ENCODE data around the gene CCDC27.

Gene CCDC27

DNA sequence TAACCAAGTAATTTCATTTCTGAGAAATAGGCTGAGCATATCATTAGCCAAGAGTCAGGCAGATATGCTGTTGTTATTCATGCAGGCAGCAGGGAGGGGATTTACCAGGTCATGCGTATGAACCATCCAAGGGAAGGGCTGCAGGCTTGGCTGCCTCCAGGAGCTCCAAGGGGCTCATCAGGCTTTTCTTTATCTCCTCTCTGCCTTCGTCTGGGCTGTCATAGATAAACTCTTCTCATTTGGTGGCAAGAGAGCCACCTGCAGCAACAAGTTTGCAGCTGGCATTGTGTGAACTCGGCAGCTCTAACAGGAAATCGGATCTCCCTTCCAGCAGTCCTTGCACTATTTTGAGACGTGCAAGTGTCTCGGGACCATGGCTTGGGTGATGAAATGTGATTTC lies 7.5 kb downstream of the CCDC27 start:
- no peak for DNase-seq (ENCODE audit: low read depth)

DNA sequence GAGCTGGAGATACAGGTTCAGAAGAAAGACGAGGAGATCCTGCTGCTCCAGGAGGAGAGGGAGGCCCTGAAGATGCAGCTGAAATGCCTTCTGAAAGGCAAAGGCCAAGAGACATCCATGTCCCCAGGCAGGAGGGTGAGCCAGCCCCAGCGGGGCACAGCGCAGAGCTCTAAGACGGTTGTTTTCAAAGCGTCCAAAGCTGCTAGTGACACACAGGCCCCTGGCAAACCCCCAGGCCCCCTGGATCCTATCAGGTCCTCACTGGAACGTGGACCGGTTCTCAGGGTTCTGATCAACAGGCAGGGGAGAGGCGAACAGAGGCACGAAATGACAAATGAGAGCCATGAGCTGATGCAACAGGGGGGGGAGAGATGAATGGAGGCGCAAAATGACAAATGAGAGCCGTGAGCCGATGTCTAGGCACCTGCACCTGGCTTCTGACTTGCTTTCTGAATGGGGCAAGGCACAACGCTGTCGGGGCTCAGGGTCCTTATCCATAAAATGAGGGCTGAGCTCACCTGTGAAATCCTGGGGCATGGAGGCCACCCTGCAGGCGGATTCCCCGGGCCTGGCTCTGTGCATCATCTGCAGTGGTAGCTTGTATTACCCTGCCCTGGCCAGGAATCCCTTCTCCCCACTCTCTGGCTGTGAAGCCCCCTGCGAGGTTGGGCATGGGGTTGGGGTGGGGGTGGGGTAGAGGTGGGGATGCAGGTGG lies 9.2 kb downstream of the CCDC27 start:
- no peak for DNase-seq (ENCODE audit: low read depth)

DNA sequence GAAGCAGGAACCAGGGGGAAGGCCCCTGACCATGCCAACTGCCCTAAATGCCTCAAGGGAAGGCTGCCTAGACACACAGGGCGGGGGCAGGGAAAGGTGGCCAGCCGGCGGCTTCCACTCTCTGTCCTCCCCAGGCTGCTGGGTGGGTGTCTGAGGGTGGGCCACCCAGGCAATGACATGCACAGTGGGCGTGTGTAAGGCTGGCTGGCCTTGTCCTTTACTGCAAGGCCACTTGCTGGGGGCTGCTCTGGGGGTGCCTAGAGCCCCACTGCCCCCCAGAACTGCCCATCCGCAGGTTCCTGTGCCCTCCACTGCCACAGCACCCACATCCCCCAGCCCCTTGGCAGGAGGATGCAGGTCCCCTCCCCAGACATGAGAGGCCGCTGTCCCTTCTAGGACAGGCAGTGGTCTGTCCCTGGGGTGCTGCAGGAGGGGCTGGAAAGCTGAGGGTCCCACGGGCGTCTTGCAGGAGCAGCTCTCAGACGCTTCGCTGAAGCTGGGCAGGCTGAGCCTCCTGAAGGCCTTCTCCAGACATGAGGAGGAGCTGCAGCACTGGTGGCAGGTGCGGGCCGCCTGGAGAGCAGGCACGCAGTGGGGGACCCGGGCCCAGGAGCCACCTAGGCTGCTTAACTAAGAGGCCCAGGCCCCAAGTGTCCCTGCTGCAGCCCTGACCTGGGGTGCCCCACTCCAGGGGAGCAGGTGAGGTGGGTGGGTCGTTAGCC lies 10.1 kb downstream of the CCDC27 start:
- DNase-seq (ENCODE audit: low read depth), result no peak

DNA sequence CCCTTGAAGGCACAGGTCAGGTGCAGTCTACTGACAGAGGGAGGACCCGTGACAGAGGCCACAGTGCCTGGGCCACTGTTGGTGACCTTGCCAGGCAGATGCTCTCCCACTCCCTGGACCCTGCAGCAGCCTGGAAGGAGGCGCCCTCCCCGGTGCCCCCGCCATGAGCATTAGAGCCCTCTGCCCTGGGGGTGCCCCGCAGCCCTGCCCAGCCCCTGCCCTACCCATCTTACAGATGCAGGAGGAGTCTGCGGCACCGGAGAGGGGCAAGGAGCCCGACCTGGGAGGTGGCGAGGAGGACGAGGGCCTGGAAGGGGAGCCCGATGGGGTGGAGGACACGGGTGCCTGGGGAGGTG lies 10.6 kb downstream of the CCDC27 start:
- DNase-seq (ENCODE audit: low read depth), result no peak

DNA sequence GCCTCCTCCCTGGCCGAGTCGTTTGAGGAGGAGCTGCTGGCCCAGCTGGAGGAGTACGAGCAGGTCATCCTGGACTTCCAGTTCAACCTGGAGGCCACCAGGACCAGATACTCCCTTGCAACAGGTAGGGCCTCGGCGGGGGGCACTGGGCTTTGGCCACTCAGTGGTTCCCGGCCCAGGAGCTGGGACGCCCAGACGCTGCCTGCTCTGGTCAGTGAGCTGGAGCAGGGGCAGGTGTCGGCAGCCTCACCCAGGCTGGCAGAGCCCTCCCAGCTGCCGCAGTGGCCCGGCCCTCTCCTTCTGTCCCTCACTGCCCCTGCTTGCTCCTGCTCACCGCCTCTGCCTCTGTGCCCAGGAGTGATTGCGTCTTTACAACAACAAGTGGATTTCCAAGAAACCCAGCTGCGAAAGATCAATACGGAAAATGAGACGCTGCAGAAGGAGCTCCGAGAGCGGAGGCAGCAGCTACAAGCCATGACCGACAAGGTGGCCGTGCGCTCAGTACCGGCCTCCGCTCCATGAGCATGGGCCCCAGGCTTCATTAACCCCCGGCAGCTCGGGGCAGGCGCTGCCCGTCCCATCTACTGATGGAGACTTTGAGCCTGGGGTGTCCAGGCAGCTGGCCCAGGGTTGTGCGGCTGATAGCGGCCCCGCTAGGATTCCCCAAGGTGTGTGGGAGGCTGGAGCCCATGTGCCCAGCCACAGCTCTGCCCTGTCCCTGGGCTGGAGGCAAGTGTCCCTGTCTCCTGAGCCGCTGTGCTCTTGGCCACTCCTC lies 11.3 kb downstream of the CCDC27 start:
- DNase-seq (ENCODE audit: low read depth), result no peak

DNA sequence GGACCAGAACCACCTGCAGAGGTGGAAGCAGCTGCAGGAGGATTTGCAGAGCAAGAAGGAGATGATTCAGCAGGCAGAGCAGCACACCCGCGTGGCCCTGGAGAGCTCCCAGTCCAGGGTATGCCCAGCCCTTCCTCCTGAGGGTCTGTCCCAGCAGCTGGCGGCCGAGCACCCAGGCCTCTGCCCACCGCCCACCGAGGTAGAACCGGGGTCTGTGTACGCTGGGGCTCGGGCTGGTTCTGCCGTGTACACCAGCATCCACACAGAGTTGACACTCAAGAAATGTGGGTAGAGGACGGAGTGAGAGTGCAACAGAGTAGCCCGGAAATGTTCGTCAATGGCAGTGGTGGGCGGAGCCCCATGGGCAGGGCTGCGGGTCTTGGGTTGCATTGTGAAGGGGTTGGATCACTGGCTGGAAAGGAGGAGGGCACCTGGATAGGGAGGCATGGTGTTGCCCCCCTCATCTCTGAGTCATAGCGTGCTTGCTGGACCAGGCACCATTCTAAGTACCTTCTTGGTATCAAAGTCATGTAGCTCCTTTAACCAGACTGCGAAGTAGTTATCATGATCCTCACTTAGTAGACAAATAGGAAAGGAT lies 15.2 kb downstream of the CCDC27 start:
- no peak for DNase-seq (ENCODE audit: low read depth)

DNA sequence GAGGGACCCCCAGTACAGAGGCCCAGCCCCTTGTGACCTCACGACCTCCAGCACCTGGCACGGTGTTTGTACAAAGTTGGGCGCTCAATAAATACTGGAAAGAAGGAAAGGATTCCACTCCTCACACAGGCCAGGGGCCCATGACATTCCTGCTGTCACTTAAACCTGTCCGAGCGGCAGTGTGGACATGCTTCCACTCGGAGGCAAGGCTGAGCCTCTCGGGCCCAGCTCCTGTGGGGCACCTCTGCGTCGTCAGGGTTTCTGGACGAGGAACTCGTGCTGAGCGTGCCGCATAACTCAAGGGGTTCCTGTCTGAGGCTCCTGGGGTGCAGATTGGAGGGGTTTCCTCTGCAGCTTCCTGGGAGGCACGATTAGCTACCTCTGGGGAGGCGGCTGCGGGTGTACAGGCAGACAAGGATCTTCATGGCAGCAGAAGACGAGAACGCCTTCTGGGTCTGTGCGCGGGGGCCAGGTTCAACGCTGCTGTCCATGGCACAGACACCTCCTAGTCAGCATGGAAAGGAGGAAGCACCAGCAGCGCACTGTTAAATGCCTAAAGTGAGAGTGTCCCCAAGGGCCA lies 16.7 kb downstream of the CCDC27 start:
- no peak for DNase-seq (ENCODE audit: low read depth)

DNA sequence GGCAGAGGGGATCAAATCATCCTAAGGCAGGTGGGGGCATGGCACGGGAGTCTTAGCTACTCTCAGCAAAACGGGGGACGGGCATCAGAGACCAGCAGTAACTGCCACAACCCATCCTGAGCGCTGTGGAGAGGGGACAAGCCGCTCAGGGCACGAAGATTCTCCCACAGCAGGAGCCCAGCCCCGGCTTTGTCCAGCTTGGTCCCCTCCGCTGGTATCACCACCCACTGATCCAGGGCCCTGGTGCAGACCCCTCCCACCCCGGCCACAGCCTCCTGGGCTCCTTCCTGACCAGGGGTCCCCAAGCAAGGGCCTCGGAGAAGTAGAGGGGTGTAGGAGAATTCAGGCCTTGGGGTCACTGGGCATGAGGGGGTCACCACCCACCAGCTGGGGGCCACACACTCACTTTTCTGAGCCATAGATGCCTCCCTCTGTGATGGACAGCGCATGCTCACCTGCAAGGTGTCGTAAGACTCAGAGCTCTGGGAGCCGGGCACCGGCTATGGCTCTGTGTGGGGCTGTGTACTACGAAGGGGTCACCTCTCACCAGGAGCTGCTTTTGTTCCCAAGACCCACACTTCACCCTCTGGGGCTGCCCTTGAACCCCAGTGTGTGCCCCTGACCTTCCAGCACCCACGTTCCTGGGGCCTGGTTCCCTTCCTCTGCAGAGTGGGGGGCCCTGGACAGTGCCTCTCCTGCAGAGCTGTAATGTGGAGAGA lies 18.0 kb downstream of the CCDC27 start:
- DNase-seq (ENCODE audit: low read depth), result no peak

DNA sequence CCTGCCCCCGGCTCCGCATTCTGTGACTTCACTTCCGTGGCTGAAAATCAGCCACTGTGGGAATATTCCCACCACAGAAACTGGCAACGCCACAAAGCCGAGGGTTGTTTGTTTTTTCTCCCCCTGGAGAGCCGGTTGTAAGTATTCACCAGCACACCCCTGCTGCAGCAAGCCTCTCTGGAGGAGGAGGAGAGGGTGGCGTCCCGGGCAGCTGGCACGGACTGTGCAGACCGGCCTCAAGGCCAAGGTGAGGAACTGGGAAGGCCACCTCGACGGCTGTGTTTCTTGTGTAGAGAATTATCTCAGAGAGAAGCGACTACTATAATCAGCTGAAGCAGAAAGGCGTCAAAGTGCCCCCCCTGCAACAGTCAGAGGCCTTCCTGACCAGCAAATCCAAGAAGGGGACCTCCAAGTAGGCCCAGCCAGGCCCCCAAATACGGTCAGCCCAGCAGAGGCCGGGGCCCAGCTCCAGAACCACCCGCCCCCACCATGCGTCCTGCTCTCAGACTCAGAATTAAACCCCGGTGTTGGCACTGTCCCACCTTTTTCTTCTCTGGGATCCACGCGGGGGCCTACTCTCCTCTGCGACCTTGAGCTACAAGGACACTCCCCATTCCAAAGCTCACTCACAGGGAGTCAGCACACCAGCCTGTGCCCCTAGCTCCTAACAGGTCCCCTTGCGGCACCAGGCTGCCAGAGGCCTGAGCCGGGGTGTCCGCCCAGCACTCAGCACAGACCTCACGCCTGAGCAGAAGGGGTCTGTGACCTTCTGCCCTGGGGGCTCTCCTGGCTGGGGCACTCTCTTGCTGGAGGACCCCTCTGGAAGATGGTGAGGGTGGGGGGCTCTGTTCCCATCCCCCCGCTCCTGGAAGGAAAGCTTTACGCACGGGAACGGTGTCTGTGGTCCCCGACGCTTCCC lies 19.1 kb downstream of the CCDC27 start:
- DNase-seq (ENCODE audit: low read depth), result no peak

DNA sequence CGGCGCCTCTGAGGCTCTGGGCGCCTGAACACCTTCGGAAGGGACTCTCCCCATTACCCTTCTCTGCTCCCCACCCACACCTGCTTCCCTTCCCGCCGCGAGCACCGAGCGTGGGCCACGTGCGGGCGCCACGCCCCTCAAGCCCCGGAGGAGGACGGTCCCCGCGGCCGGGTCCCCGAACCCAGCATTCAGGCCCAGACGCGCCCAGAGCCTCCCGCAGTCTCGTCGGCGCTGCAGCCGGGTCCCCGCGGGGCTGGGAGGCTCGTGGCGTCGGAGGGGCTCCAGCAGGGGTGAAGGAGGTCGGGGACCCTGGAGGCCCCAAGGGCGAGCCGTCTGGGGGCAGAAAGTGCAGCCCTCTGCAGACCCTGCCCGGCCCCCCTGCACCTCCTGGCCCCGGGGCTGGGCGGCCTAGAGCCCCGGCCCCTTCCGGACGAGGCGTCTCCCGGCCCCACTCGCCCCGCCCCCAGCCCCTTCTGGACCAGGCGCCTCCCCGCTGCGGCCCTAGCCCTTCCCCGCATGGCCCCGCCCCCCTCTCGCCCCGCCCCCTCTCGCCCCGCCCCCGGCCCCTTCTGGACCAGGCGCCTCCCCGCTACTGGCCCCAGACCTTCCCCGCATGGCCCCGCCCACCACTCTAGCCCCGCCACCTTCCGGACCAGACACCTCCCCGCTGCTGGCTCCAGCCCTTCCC lies 19.9 kb downstream of the CCDC27 start:
- DNase-seq (ENCODE audit: low read depth), result peak; percentile 74

DNA sequence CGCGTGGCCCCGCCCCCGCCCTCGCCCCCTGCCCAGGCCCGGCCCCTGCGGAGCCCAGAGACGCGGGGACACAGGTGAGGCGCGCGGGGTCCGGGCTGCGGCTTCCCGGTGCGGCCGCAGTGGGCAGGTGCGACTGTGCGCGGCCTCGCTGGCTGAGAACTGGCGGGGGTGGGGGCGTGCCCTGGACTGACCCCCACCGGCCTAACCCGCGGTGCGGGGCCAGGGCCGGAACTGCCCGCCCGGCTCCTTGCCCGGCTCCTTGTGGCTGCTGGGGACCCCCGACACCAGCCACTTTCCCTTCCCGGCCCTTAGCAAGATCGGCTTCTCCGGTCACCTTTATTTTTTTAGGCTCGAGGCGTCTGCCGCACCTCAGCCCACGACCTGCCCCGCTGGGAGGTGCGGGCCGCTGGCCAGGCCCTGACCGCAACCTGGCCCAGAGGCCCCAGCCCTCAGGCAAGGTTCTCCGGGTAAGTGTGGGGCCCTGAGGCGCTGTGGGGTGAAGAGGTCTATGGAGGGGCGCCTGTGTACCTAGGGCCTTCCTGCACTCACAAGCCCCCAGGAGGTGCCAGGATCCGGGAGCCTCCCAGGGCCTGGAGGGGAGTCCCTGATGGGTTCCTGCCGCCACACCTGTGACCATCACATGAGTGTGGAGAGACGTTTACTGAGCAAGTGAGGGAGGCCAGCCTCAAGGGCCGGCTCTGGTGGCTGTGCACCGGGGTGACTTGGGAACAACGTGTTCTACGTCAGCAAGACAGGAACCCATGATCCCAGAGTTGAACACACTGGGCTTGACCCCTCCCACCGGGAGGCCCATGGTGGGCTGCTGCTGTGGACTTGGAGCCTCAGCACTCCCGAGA lies 20.7 kb downstream of the CCDC27 start, which contains the start of gene SMIM1:
TSS of gene SMIM1 (plus strand) at position 35 of the 857 bp plus-strand sequence. CDS start 2,625 bp downstream, outside the sequence.
- no peak for DNase-seq (ENCODE audit: low read depth)

DNA sequence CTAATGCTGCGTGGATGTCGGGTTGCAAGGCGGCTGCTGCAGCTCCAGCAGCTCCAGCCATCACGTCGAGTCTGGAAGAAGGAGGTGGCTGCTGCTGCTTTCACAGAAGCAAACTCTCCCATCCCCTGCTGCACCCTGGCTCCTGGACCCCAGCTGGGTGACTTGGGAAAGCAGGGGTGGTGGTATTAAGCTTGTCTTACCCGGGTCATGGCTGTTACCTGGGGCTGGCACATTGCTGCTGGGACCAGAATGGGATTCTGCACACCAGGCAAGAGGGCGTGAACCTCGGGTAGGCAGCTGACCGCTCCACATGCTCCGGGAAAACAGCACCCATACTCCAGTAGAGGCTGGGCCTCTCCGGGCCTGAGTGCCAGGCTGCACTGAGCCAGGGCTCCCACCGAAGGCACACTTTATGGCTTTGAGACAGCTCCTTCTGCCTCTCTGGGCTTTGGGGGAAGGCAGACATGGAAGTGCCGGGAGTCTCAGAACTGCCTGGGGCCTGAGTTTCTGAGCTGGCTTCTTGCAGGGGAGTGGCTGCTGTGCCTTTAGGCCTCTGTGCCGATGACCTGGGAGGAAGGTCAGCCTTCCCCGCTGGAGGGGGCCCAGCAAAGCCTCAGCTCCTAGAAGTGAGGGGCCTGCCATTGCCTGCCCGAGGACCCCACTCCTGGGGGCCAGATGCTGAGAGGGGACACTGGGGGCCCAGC lies 21.5 kb downstream of the CCDC27 start:
- no peak for DNase-seq (ENCODE audit: low read depth)

DNA sequence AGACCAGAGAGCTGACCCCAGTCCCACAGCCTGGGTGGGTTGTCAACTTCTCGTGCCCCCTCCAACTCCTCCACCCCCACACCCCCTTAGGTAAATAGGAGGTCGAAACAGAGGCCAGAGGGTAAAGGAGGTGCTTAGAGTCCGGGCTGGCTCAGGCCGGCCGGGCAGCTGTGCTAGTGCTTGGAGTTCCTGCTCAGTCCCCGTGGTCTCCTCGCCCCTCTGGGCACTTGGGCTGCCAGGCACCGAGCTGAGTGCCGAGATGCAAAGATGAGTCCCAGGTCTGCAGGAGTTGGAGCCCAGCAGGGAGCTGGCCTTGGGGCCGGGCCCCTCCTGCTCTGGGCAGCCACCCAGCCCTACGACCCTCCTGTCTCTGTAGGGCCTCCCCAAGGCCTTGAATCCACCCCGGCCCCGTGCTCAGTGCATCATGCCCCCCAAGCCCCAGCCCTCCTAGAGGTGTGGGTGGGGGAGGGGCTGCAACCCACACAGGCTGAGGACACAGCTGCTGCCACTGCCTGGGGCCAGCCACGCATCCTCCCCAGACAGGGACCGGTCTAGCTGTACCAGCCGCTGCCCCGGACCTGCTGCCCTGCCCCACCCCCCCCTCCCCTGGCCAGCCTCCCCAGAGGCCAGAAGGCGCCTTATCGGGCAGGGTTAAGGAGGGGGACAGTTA lies 22.2 kb downstream of the CCDC27 start:
- no peak for DNase-seq (ENCODE audit: low read depth)

DNA sequence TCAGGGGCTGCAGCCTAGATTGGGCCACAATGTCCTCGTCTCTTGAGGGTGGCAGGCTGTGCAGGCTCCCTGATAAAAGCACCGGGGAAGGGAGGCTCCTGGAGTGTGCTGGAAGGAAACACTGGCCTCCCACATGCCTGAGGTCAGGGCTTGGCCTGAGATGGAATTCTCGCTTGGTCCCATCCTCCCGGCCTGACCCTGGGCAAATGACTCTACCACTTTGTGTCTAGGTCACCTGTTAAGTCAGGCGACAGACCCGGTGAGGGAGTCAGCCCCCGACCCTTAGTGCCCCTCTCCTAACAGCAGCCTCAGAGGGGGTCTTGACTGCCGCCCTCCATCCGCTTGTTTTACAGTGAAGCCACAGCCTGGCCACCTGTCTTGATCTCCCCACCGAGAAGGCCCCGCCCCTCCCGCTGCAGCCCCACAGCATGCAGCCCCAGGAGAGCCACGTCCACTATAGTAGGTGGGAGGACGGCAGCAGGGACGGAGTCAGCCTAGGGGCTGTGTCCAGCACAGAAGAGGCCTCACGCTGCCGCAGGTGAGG lies 22.8 kb downstream of the CCDC27 start:
- no peak for DNase-seq (ENCODE audit: low read depth)

DNA sequence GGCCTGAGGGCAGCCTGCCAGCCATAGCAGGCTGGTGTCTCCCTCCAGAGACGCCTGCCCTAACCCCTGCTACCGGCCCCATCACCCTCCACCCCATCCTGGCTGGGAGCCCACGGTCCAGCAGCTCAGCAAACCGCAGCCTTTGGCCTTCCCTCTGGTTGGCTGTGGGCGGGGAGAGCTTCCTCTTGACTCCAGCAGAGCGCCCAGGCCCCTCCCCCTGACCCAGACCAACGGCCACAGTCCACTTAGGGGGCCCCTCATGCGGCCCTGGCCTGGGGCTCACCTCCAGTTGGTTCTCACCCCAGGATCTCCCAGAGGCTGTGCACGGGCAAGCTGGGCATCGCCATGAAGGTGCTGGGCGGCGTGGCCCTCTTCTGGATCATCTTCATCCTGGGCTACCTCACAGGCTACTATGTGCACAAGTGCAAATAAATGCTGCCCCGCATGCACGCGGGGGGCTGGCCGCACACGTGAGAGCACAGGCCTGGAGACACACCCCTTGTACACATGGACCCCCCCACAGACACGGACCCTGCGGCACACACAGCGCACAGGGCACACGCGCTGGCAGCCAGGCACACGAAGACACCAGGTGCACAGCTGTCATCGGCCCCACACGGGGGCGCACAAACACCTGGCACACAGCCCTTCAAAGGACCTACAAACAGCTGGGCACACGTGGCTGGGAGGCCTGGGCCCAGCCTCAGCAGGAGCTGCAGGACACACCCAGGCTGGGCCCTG lies 23.4 kb downstream of the CCDC27 start:
- peak; percentile 23 for DNase-seq (ENCODE audit: low read depth)

DNA sequence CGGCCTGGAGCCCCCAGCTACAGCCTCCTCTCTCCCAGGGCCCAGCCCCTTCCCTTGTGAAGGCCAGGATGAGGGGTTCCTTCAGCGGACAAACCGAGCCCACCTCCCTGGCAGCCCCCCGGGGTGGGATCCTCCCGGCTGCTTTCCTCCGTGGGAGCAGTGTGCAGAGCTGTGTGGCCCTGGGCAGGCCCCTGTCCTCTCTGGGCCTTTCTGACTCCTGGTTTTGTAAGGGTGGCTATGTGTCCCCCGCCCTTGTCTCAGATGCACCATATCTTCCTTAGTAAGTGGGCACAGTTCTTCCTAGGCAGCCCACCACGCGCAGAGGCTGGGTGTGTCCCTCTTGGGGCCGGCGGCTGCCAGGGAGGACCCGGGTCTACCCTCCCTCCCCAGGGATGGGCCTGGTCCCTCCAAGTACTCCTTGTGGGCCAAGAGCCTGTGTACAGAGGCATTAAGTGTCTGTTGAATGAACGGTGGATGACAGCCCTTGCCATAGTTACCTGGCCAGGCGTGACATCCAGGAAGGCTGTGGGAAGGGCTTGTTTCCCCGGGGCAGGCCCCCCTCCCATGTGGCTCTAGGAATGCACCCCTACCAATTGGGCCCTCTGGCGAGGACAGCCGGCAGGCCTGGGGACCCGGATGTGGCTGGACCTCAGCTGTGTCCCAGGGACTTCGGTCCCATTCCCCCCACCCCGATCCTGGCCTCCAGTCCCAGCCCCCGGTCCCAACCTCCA lies 24.1 kb downstream of the CCDC27 start:
- no peak for DNase-seq (ENCODE audit: low read depth)

All from stimulated activated CD8-positive, alpha-beta memory T cell treated with anti-CD3 and anti-CD28 coated beads, Interleukin-12 subunit alpha, Interleukin-12 subunit beta, amount 100 ng/mL, for 1 hour (primary cell).